Prostate gland (tissue), 2 donors: Measurements from ENCODE around the gene ANKRD40. TPM values are rescaled to one million over a fixed set of nuclear protein-coding genes. Genes with fewer than 3 reads are reported as not detected.

Experiments
- DNase-seq: peaks from one replicate; pipeline ENCODE4 v3.0.0-alpha.2; 2019; ENCODE audit warnings: low spot score
- H3K27ac ChIP-seq, 2 donors: fragments of 200-600 bp; sonication (generic); 2 replicates each; pipeline ENCODE4 v1.5.1; 2017 to 2019
- H3K27me3 ChIP-seq: fragments of 200-600 bp; sonication (generic); replicated peaks from 2 replicates; pipeline ENCODE4 v1.5.1; 2019; ENCODE audit not compliant: insufficient read depth
- H3K36me3 ChIP-seq, 2 donors: fragments of 200-600 bp; sonication (generic); 1 replicate in 1 of 2; 2 replicates in 1 of 2; pipeline versions ENCODE4 v1.5.1 to v1.8.1; 2017 to 2019
- H3K4me1 ChIP-seq: fragments of 200-600 bp; sonication (generic); replicated peaks from 2 replicates; pipeline ENCODE4 v1.5.1; 2019
- H3K4me3 ChIP-seq, 2 donors: fragments of 200-600 bp; sonication (generic); 2 replicates each; pipeline ENCODE4 v1.5.1; 2017 to 2019
- H3K9me3 ChIP-seq: fragments of 200-600 bp; sonication (generic); 2 replicates; pipeline ENCODE4 v1.5.1; 2017
- CTCF ChIP-seq, 4 experiments: fragments of 200-600 bp in 2 of 4; fragments of 450-650 bp in 2 of 4; sonication (generic) in 2 of 4; IDR thresholded peaks; 1 replicate in 3 of 4; 2 replicates in 1 of 4; pipeline ENCODE4 v1.5.1; 2016 to 2019; ENCODE audit warnings: antibody characterized with exemption in 4 of 4, mild to moderate bottlenecking in 2 of 4, moderate library complexity in 2 of 4
- POLR2A ChIP-seq: fragments of 450-650 bp; IDR thresholded peaks from one replicate; pipeline ENCODE4 v1.6.1; 2016; ENCODE audit warnings: antibody characterized with exemption, mild to moderate bottlenecking
- POLR2AphosphoS5 ChIP-seq: sonication (generic); formaldehyde crosslinking; IDR thresholded peaks from one replicate; pipeline ENCODE4 v1.6.1; 2017; ENCODE audit warnings: antibody characterized with exemption
- WGBS: methylation state at CpG from one replicate; pipeline ENCODE4 v1.1.5; 2018; 5-methylcytosine and 5-hydroxymethylcytosine counted together
- intact Hi-C: fragments of 100-400 bp; cut with DNase I; formaldehyde crosslinking; loops from one replicate; pipeline ENCODE4 v1.14.2; 2022
- total RNA-seq, 2 donors: library from RNA; depleted of rRNA; stranded (reverse); fragments of >200 nt; gene quantifications; one replicate each; pipeline ENCODE4 v1.1.0, GENCODE V29; 2016

Gene ANKRD40
- total RNA-seq, 2 donors from 2014 or later = 31.2 to 36.0 TPM

- no peak for DNase-seq
- TF ChIP-seq CTCF (IDR thresholded peaks at IDR 0.05) = no peak
- TF ChIP-seq POLR2A = no peak
- TF ChIP-seq POLR2AphosphoS5 = no peak
- Histone ChIP-seq H3K27me3 (no peaks in the 10 kb centered on the region), H3K4me3 (no peak overlapping the region), H3K4me1 (peaks cover 19% of the 10 kb centered on the region), H3K36me3 (no peaks in the 10 kb centered on the region), H3K9me3 (no peaks in the 10 kb centered on the region), H3K27ac (peak overlapping the region in 1 of 2 donors; percentile 65)
- 80% methylated on average over 5 of the region's 5 CpGs for WGBS
- intact Hi-C loops = no loop called here
Measured at GRCh38 chr17:50661348-50661747, 46.4 kb downstream of the ANKRD40 start.

GRCh38 chr17:50660887-50661345, 46.8 kb downstream of the ANKRD40 start:
- H3K27me3 ChIP-seq = no peaks in the 10 kb centered on the region
- intact Hi-C loops = no loop called here
- TF ChIP-seq CTCF (IDR thresholded peaks at IDR 0.05) = no peak
- TF ChIP-seq POLR2A = no peak
- TF ChIP-seq POLR2AphosphoS5 = no peak
- no peak for DNase-seq
- peak overlapping the region; percentile 28 to 65 for H3K27ac ChIP-seq
- H3K4me3 ChIP-seq = no peak overlapping the region
- no peaks in the 10 kb centered on the region for H3K9me3 ChIP-seq
- 84% methylated on average over 10 of the region's 10 CpGs for WGBS
- H3K36me3 ChIP-seq = no peaks in the 10 kb centered on the region
- peaks cover 19% of the 10 kb centered on the region for H3K4me1 ChIP-seq

- no peak overlapping the region for H3K4me3 ChIP-seq
- H3K4me1 ChIP-seq = peaks cover 19% of the 10 kb centered on the region
- peak; percentile 58 for DNase-seq
- no peaks in the 10 kb centered on the region for H3K36me3 ChIP-seq
- intact Hi-C loops = no loop called here
- peak overlapping the region; percentile 28 to 65 for H3K27ac ChIP-seq
- no peaks in the 10 kb centered on the region for H3K27me3 ChIP-seq
- TF ChIP-seq POLR2AphosphoS5 (peak; percentile 52), POLR2A (no peak)
- 20% methylated on average over 11 of the region's 11 CpGs for WGBS
- no peaks in the 10 kb centered on the region for H3K9me3 ChIP-seq
Measured at GRCh38 chr17:50660042-50660886, 47.5 kb downstream of the ANKRD40 start.

- no peaks in the 10 kb centered on the region for H3K36me3 ChIP-seq
- H3K4me1 ChIP-seq = peaks cover 19% of the 10 kb centered on the region
- no peak for DNase-seq
- H3K27me3 ChIP-seq = no peaks in the 10 kb centered on the region
- no peaks in the 10 kb centered on the region for H3K9me3 ChIP-seq
- TF ChIP-seq CTCF (IDR thresholded peaks at IDR 0.05) (no peak), POLR2AphosphoS5 (no peak)
- 88% methylated on average over 10 of the region's 10 CpGs for WGBS
- no peak overlapping the region for H3K27ac ChIP-seq
- H3K4me3 ChIP-seq = no peak overlapping the region
- intact Hi-C loops = no loop called here
Measured at GRCh38 chr17:50659179-50659578, 48.5 kb downstream of the ANKRD40 start.

- H3K4me1 ChIP-seq = peaks cover 19% of the 10 kb centered on the region
- H3K27ac ChIP-seq = no peak overlapping the region
- no peak for DNase-seq
- intact Hi-C loops = no loop called here
- no peaks in the 10 kb centered on the region for H3K9me3 ChIP-seq
- WGBS = 67% methylated on average over 6 of the region's 6 CpGs
- TF ChIP-seq CTCF (IDR thresholded peaks at IDR 0.05) (no peak), POLR2A (no peak), POLR2AphosphoS5 (no peak)
- no peaks in the 10 kb centered on the region for H3K27me3 ChIP-seq
- H3K36me3 ChIP-seq = no peaks in the 10 kb centered on the region
- no peak overlapping the region for H3K4me3 ChIP-seq
Measured at GRCh38 chr17:50658616-50659015, 49.1 kb downstream of the ANKRD40 start.
